GM23338 (cell line): Measurements from ENCODE around the gene RAB3A. TPM values are rescaled to one million over a fixed set of nuclear protein-coding genes. Genes with fewer than 3 reads are reported as not detected.

Experiments
- ATAC-seq: fragments of 200-7000 bp; cut with Tn5 transposase; 3 replicates; pipeline ENCODE4 v1.9.1; 2020
- DNase-seq: peaks from one replicate; pipeline ENCODE4 v3.0.0-alpha.2; 2015; ENCODE audit warnings: low spot score
- H2AFZ ChIP-seq: fragments of 200-600 bp; sonication (generic); 2 replicates; pipeline ENCODE4 v1.8.0; 2016; ENCODE audit warnings: antibody characterized with exemption, mild to moderate bottlenecking, moderate library complexity
- H3F3A ChIP-seq: fragments of 200-600 bp; sonication (generic); replicated peaks from 2 replicates; pipeline ENCODE4 v1.8.0; 2017; ENCODE audit warnings: antibody characterized with exemption, mixed run types, low read depth
- H3K27ac ChIP-seq: fragments of 200-600 bp; sonication (generic); 2 replicates; pipeline ENCODE4 v1.6.1; 2016; ENCODE audit warnings: low read depth
- H3K27me3 ChIP-seq: fragments of 200-600 bp; sonication (generic); 2 replicates; pipeline ENCODE4 v1.8.0; 2016; ENCODE audit warnings: mild to moderate bottlenecking, mixed run types, moderate library complexity; ENCODE audit not compliant: insufficient read depth
- H3K36me3 ChIP-seq: fragments of 200-600 bp; sonication (generic); 2 replicates; pipeline ENCODE4 v1.8.0; 2016; ENCODE audit warnings: mild to moderate bottlenecking; ENCODE audit not compliant: insufficient read depth
- H3K4me1 ChIP-seq: fragments of 200-600 bp; sonication (generic); 2 replicates; pipeline ENCODE4 v1.8.0; 2016; ENCODE audit warnings: mild to moderate bottlenecking, moderate library complexity; ENCODE audit not compliant: insufficient read depth
- H3K4me2 ChIP-seq: fragments of 200-600 bp; sonication (generic); 2 replicates; pipeline ENCODE4 v1.7.1; 2017; ENCODE audit warnings: mixed run types
- H3K4me3 ChIP-seq: fragments of 200-600 bp; sonication (generic); 2 replicates; pipeline ENCODE4 v1.6.1; 2016; ENCODE audit warnings: mixed run types
- H3K79me2 ChIP-seq: fragments of 200-600 bp; sonication (generic); replicated peaks from 2 replicates; pipeline ENCODE4 v1.8.0; 2017; ENCODE audit warnings: mild to moderate bottlenecking; ENCODE audit not compliant: insufficient read depth
- H3K9me2 ChIP-seq: fragments of 200-600 bp; sonication (generic); 2 replicates; pipeline ENCODE4 v1.8.0; 2017; ENCODE audit not compliant: insufficient read depth
- H4K20me1 ChIP-seq: fragments of 200-600 bp; sonication (generic); replicated peaks from 2 replicates; pipeline ENCODE4 v1.8.0; 2017; ENCODE audit warnings: mild to moderate bottlenecking; ENCODE audit not compliant: insufficient read depth
- H3K27ac Mint-ChIP-seq: 2 replicates; pipeline ENCODE4 v1.8.0; 2020; ENCODE audit warnings: inconsistent platforms, mild to moderate bottlenecking, moderate library complexity, mixed read lengths
- H3K27me3 Mint-ChIP-seq: 3 replicates; pipeline ENCODE4 v1.8.0; 2022; ENCODE audit warnings: low read depth, mild to moderate bottlenecking, moderate library complexity, mixed read lengths, inconsistent platforms; ENCODE audit not compliant: insufficient read depth, poor library complexity
- H3K36me3 Mint-ChIP-seq: 3 replicates; pipeline ENCODE4 v1.8.0; 2021; ENCODE audit warnings: low read depth, mild to moderate bottlenecking, inconsistent platforms, moderate library complexity, mixed read lengths
- H3K4me1 Mint-ChIP-seq: 3 replicates; pipeline ENCODE4 v1.8.0; 2020; ENCODE audit warnings: mild to moderate bottlenecking, inconsistent platforms, mixed read lengths
- H3K4me3 Mint-ChIP-seq: 3 replicates; pipeline ENCODE4 v1.8.0; 2021; ENCODE audit warnings: moderate library complexity, mild to moderate bottlenecking, inconsistent platforms, mixed read lengths
- H3K9me3 Mint-ChIP-seq: 3 replicates; pipeline ENCODE4 v1.8.0; 2020; ENCODE audit warnings: moderate library complexity, mild to moderate bottlenecking, inconsistent platforms, mixed read lengths
- ETS1 ChIP-seq: IDR thresholded peaks from 2 replicates; pipeline ENCODE4 v1.6.1; 2016; ENCODE audit warnings: antibody characterized with exemption
- EZH2phosphoT487 ChIP-seq: fragments of 200-600 bp; sonication (generic); IDR thresholded peaks from one replicate; pipeline ENCODE4 v1.8.1; 2018; ENCODE audit warnings: antibody characterized with exemption; ENCODE audit not compliant: unreplicated experiment
- POLR2AphosphoS5 ChIP-seq: IDR thresholded peaks from 2 replicates; pipeline ENCODE4 v1.6.1; 2016; ENCODE audit warnings: antibody characterized with exemption, low read depth
- STAT1 ChIP-seq: IDR thresholded peaks from one replicate; pipeline ENCODE4 v1.6.1; 2016; ENCODE audit warnings: antibody characterized with exemption; ENCODE audit not compliant: unreplicated experiment
- polyA plus RNA-seq: library from polyadenylated mRNA; unstranded; fragments of >200 nt; fragmentation: Nextera tagmentation; extraction: Ambion mirVana; gene quantifications from 2 replicates; pipeline ENCODE4 v1.2.1, GENCODE V29; 2016
- total RNA-seq: library from RNA; depleted of rRNA; stranded (reverse); fragments of >200 nt; shearing (Covaris generic); gene quantifications from 2 replicates; pipeline ENCODE4 v1.2.3, GENCODE V29; 2014
- TF ChIP-seq, protein P1 (sequence below): IDR thresholded peaks from one replicate; pipeline ENCODE4 v1.6.1; 2018; ENCODE audit warnings: antibody characterized with exemption; ENCODE audit not compliant: unreplicated experiment

Gene RAB3A
- total and polyA plus RNA-seq, 2 experiments from 2014 or later = 9.7 to 20.3 TPM

DNA sequence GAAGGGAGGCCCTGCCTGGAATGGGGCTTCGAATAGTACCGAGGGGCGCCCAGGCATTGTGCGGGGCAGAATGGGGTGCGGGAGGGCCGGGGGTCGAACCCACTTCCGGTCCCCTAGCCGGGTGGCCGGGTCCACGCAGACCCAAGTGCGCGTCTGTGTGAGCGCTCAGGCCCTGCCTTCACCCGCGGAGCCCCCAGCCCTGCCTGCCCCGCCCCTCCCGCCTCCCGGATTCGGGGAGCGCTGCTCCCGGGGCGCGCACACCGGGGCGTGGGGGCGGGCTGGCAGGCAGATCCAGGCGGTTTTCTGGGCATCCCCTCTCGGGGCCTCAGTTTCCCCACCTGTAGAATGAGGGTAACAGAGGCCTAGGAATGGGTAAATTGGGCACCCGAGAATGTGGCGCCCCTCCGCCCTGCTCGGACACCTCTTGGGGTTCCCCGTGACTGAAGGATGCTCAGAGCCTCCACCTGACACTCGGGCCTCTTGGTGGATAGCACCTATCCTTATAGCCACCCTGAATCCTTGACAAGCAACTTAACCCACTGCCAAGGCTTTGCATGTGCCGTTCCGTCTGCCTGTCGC lies 50.2 kb downstream of the RAB3A start:
- peak overlapping the region; percentile 98 for H3K4me2 ChIP-seq
- H3K27me3 ChIP-seq = no peaks in the 10 kb centered on the region
- TF ChIP-seq, protein P1, sequence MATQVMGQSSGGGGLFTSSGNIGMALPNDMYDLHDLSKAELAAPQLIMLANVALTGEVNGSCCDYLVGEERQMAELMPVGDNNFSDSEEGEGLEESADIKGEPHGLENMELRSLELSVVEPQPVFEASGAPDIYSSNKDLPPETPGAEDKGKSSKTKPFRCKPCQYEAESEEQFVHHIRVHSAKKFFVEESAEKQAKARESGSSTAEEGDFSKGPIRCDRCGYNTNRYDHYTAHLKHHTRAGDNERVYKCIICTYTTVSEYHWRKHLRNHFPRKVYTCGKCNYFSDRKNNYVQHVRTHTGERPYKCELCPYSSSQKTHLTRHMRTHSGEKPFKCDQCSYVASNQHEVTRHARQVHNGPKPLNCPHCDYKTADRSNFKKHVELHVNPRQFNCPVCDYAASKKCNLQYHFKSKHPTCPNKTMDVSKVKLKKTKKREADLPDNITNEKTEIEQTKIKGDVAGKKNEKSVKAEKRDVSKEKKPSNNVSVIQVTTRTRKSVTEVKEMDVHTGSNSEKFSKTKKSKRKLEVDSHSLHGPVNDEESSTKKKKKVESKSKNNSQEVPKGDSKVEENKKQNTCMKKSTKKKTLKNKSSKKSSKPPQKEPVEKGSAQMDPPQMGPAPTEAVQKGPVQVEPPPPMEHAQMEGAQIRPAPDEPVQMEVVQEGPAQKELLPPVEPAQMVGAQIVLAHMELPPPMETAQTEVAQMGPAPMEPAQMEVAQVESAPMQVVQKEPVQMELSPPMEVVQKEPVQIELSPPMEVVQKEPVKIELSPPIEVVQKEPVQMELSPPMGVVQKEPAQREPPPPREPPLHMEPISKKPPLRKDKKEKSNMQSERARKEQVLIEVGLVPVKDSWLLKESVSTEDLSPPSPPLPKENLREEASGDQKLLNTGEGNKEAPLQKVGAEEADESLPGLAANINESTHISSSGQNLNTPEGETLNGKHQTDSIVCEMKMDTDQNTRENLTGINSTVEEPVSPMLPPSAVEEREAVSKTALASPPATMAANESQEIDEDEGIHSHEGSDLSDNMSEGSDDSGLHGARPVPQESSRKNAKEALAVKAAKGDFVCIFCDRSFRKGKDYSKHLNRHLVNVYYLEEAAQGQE = no peak
- 0 out of 2 replicates have a peak, but pooled peaks have one; percentile 8 for TF ChIP-seq ETS1
- no peak for TF ChIP-seq STAT1
- no peaks in the 10 kb centered on the region for H3K9me2 ChIP-seq
- peaks cover 7% of the 10 kb centered on the region for H3K79me2 ChIP-seq
- H3K36me3 Mint-ChIP-seq = peaks cover 4% of the 10 kb centered on the region
- H3K4me1 ChIP-seq = peaks cover 16% of the 10 kb centered on the region; the same call in 1 of the 2 replicates
- peak overlapping the region; percentile 2; the same call in 1 of the 2 replicates for H3K27ac Mint-ChIP-seq
- 0 out of 2 replicates have a peak overlapping the region, but pooled peaks have one; percentile 55 for H3K27ac ChIP-seq
- peaks cover 15% of the 10 kb centered on the region for H3F3A ChIP-seq
- peak overlapping the region; percentile 85 for H3K4me3 Mint-ChIP-seq
- H3K4me3 ChIP-seq = peak overlapping the region; percentile 55
- peaks cover 18% of the 10 kb centered on the region for H3K4me1 Mint-ChIP-seq
- no peaks in the 10 kb centered on the region for H3K36me3 ChIP-seq
- no peaks in the 10 kb centered on the region for H3K9me3 Mint-ChIP-seq
- peaks cover 9% of the 10 kb centered on the region for H4K20me1 ChIP-seq
- H2AFZ ChIP-seq = 0 out of 2 replicates have a peak overlapping the region, but pooled peaks have one; percentile 32
- ATAC-seq (peak; percentile 1), DNase-seq (peak; percentile 31)
- H3K27me3 Mint-ChIP-seq = peaks cover 8% of the 10 kb centered on the region

DNA sequence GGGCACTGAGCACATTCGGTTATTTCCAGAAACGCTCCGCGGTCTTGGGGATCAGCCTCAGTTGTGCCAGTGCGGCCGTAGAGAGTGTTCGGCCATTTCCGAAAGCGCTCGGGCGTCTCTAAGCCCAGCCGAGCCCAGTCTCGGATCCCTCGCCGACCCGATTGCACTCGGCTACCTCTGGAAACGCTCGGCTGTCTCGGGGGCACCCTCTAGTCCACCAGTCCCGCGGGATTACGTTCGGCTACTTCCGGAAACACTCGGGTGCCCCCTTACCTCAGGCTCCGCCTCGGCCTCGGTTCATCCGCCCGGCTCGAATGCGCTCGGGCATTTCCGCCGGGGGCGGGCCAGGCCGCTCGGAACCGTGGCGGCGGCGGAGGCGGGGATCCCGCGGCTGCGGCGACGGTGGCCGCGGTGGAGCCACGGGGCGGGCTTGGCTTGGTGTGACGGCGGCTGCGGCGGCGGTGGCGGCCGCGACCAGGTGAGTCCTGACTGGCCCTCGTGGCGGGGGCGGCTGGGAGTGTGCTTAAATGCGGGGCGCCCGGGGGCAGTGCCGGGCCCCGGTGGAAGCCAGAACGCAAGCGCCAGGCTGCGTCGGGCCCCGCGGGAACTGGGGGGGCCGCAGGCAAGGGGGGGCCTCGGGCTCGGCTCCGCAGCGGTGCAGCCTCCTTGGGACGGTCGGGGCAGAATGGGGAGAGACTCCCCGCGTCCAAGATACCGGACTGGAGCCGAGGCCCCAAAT lies 50.9 kb downstream of the RAB3A start, which contains the start of gene PIK3R2:
PIK3R2 (plus strand) TSS at position 347 of the 739 bp plus-strand sequence. CDS start 2,717 bp downstream, outside the sequence.
- TF ChIP-seq EZH2phosphoT487 (no peak), ETS1 (0 out of 2 replicates have a peak, but pooled peaks have one; percentile 8), POLR2AphosphoS5 (peak; percentile 69)
- Mint-ChIP-seq H3K27ac (peak within 1 kb of the TSS; percentile 99), H3K9me3 (no peaks in the 10 kb centered on the region), H3K27me3 (peaks cover 8% of the 10 kb centered on the region), H3K4me1 (peaks cover 18% of the 10 kb centered on the region), H3K36me3 (peaks cover 4% of the 10 kb centered on the region), H3K4me3 (peak within 1 kb of the TSS; percentile 85)
- Histone ChIP-seq H3K27ac (peak within 1 kb of the TSS; percentile 91), H4K20me1 (peaks cover 9% of the 10 kb centered on the region), H3K27me3 (no peaks in the 10 kb centered on the region), H3F3A (peaks cover 15% of the 10 kb centered on the region), H3K4me2 (peak within 1 kb of the TSS; percentile 98), H3K79me2 (peaks cover 7% of the 10 kb centered on the region), H3K9me2 (no peaks in the 10 kb centered on the region), H3K4me1 (peaks cover 15% of the 10 kb centered on the region; the same call in 1 of the 2 replicates), H3K36me3 (no peaks in the 10 kb centered on the region), H3K4me3 (peak within 1 kb of the TSS; percentile 55), H2AFZ (0 out of 2 replicates have a peak within 1 kb of the TSS, but pooled peaks have one; percentile 32)
- peak; percentile 100 for DNase-seq
- ATAC-seq = peak; percentile 82
